OCI-LY1 (cell line): ENCODE data around the gene MSMO1.

Source experiments
- H2AFZ ChIP-seq: fragments of 200-600 bp; sonication (generic), shearing (Covaris generic); 2 replicates; pipeline ENCODE4 v1.6.0; 2014; ENCODE audit warnings: antibody characterized with exemption, mild to moderate bottlenecking, low read length
- H3F3A ChIP-seq: fragments of 200-600 bp; sonication (generic), shearing (Covaris generic); 2 replicates; pipeline ENCODE4 v1.6.0; 2014; ENCODE audit warnings: mild to moderate bottlenecking, antibody characterized with exemption, low read length, moderate library complexity; ENCODE audit not compliant: insufficient read depth
- H3K27ac ChIP-seq: fragments of 200-600 bp; sonication (generic); 2 replicates; pipeline ENCODE4 v1.5.1; 2014; ENCODE audit warnings: low read length, mixed run types, mild to moderate bottlenecking, low read depth; ENCODE audit not compliant: poor library complexity, severe bottlenecking
- H3K27me3 ChIP-seq: fragments of 200-600 bp; sonication (generic); 2 replicates; pipeline ENCODE4 v1.6.0; 2014; ENCODE audit warnings: antibody characterized with exemption, mild to moderate bottlenecking, low read length, moderate library complexity; ENCODE audit not compliant: insufficient read depth
- H3K36me3 ChIP-seq: fragments of 200-600 bp; sonication (generic); 2 replicates; pipeline ENCODE4 v1.6.1; 2014; ENCODE audit warnings: mild to moderate bottlenecking, antibody characterized with exemption, low read length, moderate library complexity, mixed read lengths; ENCODE audit not compliant: insufficient read depth
- H3K4me1 ChIP-seq: fragments of 200-600 bp; sonication (generic); 2 replicates; pipeline ENCODE4 v1.5.1; 2014; ENCODE audit warnings: mild to moderate bottlenecking, low read length, moderate library complexity; ENCODE audit not compliant: insufficient read depth, severe bottlenecking
- H3K4me2 ChIP-seq: fragments of 200-600 bp; sonication (generic), shearing (Covaris generic); 2 replicates; pipeline ENCODE4 v1.6.1; 2014; ENCODE audit warnings: low read length
- H3K4me3 ChIP-seq: fragments of 200-600 bp; sonication (generic); 2 replicates; pipeline ENCODE4 v1.5.1; 2014; ENCODE audit warnings: low read length, low read depth, mild to moderate bottlenecking, mixed read lengths; ENCODE audit not compliant: poor library complexity, severe bottlenecking
- H3K79me2 ChIP-seq: fragments of 200-600 bp; shearing (Covaris generic); 2 replicates; pipeline ENCODE4 v1.6.1; 2016; ENCODE audit warnings: mixed run types, low read length, mixed read lengths; ENCODE audit not compliant: insufficient read depth
- H3K9ac ChIP-seq: fragments of 200-600 bp; sonication (generic), shearing (Covaris generic); 2 replicates; pipeline ENCODE4 v1.6.1; 2014; ENCODE audit warnings: mild to moderate bottlenecking, low read length, mixed read lengths
- H3K9me2 ChIP-seq: fragments of 200-600 bp; sonication (generic), shearing (Covaris generic); 2 replicates; pipeline ENCODE4 v1.6.1; 2014; ENCODE audit warnings: low read depth, mild to moderate bottlenecking, low read length, mixed read lengths
- H3K9me3 ChIP-seq: fragments of 200-600 bp; shearing (Covaris generic); 2 replicates; pipeline ENCODE4 v1.6.1; 2014; ENCODE audit warnings: low read length, mixed read lengths
- H4K20me1 ChIP-seq: fragments of 200-600 bp; sonication (generic), shearing (Covaris generic); 2 replicates; pipeline ENCODE4 v1.6.0; 2016; ENCODE audit warnings: mild to moderate bottlenecking, low read length; ENCODE audit not compliant: insufficient read depth
- EZH2 ChIP-seq: fragments of 200-600 bp; sonication (generic), shearing (Covaris generic); IDR thresholded peaks from 2 replicates; pipeline ENCODE4 v1.8.0; 2017; ENCODE audit warnings: borderline replicate concordance, mixed run types, mild to moderate bottlenecking, antibody characterized with exemption, low read length, moderate library complexity, mixed read lengths
- TF ChIP-seq, protein P1 (sequence below): fragments of 200-600 bp; sonication (generic), shearing (Covaris generic); IDR thresholded peaks from 2 replicates; pipeline ENCODE4 v1.5.1; 2017; ENCODE audit warnings: mild to moderate bottlenecking, antibody characterized with exemption, low read length, moderate library complexity, mixed read lengths

Gene MSMO1

GRCh38 chr4:165312506-165312905 is 15.0 kb upstream of the MSMO1 start:
- Histone ChIP-seq H3K4me3 (no peak overlapping the region), H3K4me1 (no peaks in the 10 kb centered on the region), H3K36me3 (peaks cover 30% of the 10 kb centered on the region), H3K27ac (no peak overlapping the region), H3K9me3 (no peaks in the 10 kb centered on the region), H2AFZ (no peak overlapping the region), H3K9me2 (no peaks in the 10 kb centered on the region), H3K27me3 (no peaks in the 10 kb centered on the region), H3K4me2 (no peak overlapping the region), H3F3A (no peaks in the 10 kb centered on the region), H3K9ac (no peak overlapping the region), H4K20me1 (no peaks in the 10 kb centered on the region), H3K79me2 (no peaks in the 10 kb centered on the region)
- TF ChIP-seq, protein P1, sequence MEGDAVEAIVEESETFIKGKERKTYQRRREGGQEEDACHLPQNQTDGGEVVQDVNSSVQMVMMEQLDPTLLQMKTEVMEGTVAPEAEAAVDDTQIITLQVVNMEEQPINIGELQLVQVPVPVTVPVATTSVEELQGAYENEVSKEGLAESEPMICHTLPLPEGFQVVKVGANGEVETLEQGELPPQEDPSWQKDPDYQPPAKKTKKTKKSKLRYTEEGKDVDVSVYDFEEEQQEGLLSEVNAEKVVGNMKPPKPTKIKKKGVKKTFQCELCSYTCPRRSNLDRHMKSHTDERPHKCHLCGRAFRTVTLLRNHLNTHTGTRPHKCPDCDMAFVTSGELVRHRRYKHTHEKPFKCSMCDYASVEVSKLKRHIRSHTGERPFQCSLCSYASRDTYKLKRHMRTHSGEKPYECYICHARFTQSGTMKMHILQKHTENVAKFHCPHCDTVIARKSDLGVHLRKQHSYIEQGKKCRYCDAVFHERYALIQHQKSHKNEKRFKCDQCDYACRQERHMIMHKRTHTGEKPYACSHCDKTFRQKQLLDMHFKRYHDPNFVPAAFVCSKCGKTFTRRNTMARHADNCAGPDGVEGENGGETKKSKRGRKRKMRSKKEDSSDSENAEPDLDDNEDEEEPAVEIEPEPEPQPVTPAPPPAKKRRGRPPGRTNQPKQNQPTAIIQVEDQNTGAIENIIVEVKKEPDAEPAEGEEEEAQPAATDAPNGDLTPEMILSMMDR, result no peak
- TF ChIP-seq EZH2, result no peak

GRCh38 chr4:165319030-165319429 is 8.4 kb upstream of the MSMO1 start:
- no peaks in the 10 kb centered on the region; the same call in 1 of the 2 replicates for H3F3A ChIP-seq
- no peak overlapping the region for H3K9ac ChIP-seq
- H3K4me3 ChIP-seq, result no peak overlapping the region
- H3K27ac ChIP-seq, result no peak overlapping the region
- no peak overlapping the region for H2AFZ ChIP-seq
- H3K4me2 ChIP-seq, result no peak overlapping the region
- 0 out of 2 replicates have a peak, but pooled peaks cover 3% of the 10 kb centered on the region for H3K36me3 ChIP-seq
- no peaks in the 10 kb centered on the region for H3K9me2 ChIP-seq
- H3K27me3 ChIP-seq, result no peaks in the 10 kb centered on the region
- no peaks in the 10 kb centered on the region for H4K20me1 ChIP-seq
- H3K9me3 ChIP-seq, result no peaks in the 10 kb centered on the region
- H3K79me2 ChIP-seq, result no peaks in the 10 kb centered on the region
- TF ChIP-seq, protein P1, result no peak
- no peak for TF ChIP-seq EZH2
- no peaks in the 10 kb centered on the region for H3K4me1 ChIP-seq

GRCh38 chr4:165319509-165319908 is 8.0 kb upstream of the MSMO1 start:
- no peaks in the 10 kb centered on the region for H3K79me2 ChIP-seq
- H3F3A ChIP-seq, result no peaks in the 10 kb centered on the region; the same call in 1 of the 2 replicates
- no peaks in the 10 kb centered on the region for H3K27me3 ChIP-seq
- H3K36me3 ChIP-seq, result 0 out of 2 replicates have a peak, but pooled peaks cover 3% of the 10 kb centered on the region
- no peaks in the 10 kb centered on the region for H4K20me1 ChIP-seq
- H3K9me3 ChIP-seq, result no peaks in the 10 kb centered on the region
- TF ChIP-seq, protein P1, result no peak
- H3K4me1 ChIP-seq, result no peaks in the 10 kb centered on the region
- no peak overlapping the region for H3K27ac ChIP-seq
- H3K9ac ChIP-seq, result no peak overlapping the region
- no peak overlapping the region for H2AFZ ChIP-seq
- no peak overlapping the region for H3K4me2 ChIP-seq
- no peak overlapping the region for H3K4me3 ChIP-seq
- H3K9me2 ChIP-seq, result no peaks in the 10 kb centered on the region
